Activated CD8-positive, alpha-beta memory T cell treated with anti-CD3 and anti-CD28 coated beads for 48 hours (primary cell): Measurements from ENCODE around the gene CCDC12.

Experiments used
- DNase-seq, 3 experiments: peaks; one replicate each; pipeline ENCODE4 v3.0.0-alpha.2; 2020; ENCODE audit warnings: low read depth in 2 of 3, low spot score in 2 of 3

The CCDC12 gene

DNA sequence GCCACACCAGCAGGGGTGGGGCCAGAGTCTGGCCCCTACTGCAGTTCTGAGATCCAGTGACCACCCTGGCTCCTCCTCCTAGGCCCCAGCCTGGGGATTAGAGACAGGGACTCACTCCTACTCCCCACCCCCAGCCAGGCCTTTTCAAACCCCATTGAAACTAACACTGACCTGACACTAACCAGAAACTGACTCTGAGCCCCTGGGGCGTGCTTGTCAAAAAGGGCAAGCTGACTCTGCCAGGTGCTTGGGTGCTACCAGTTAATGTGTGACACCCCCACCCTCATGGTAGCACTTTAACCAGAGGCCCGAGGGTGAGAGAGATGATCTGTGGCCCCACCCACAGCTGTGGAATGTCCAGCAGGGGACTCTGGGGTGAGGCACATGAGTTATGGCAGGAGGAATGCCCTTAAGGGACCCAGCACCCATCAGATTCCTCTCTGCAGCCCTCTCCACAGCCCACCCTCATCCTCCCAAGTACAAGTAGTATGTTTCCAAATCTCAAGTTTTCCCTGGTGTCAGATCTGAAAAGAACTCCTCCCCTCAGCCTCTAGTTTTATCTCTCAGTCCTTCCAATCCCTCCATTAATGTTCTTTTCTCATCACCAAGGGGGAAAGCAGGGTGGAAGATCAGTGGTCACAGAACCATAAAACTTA is 97.6 kb downstream of the CCDC12 start:
- DNase-seq, result no peak

DNA sequence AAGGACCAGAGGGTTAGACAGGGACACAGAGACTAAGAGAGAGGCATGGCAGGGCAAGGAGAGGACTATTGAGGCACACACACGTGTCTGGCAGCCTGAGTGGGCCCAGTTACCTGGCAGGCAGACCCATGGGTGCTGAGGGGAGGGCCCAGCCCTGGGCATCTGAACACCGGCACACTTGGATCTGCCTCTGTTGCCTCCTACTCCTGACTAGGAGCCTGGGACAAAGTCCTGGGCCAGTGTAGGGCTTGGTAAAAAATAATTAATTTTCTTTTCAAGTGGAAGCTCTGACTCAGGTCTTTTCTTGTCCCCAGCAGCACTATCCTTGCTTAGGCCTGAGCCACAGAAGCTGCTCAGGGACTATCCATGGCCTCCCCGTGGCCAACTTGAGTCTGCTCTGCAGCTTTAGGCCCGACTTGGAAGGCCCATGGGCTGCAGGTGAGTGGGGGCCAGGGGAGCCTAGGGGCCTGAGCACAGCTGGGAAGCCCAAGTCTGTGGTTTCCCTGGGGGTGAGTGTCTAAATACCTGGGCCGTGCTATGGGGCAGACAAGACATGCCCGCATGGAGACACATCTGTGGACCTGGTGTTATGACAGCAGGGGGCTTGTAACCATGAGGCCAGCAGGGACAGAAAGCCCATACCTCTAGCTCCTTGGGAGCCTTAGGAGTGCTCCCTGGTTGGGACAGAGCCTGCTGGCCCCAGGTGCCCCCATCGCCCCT is 99.0 kb downstream of the CCDC12 start, which contains the start of gene PTH1R:
TSS of gene PTH1R (plus strand) at position 316 of the 720 bp plus-strand sequence. CDS start 5,839 bp downstream, outside the sequence.
- no peak for DNase-seq

DNA sequence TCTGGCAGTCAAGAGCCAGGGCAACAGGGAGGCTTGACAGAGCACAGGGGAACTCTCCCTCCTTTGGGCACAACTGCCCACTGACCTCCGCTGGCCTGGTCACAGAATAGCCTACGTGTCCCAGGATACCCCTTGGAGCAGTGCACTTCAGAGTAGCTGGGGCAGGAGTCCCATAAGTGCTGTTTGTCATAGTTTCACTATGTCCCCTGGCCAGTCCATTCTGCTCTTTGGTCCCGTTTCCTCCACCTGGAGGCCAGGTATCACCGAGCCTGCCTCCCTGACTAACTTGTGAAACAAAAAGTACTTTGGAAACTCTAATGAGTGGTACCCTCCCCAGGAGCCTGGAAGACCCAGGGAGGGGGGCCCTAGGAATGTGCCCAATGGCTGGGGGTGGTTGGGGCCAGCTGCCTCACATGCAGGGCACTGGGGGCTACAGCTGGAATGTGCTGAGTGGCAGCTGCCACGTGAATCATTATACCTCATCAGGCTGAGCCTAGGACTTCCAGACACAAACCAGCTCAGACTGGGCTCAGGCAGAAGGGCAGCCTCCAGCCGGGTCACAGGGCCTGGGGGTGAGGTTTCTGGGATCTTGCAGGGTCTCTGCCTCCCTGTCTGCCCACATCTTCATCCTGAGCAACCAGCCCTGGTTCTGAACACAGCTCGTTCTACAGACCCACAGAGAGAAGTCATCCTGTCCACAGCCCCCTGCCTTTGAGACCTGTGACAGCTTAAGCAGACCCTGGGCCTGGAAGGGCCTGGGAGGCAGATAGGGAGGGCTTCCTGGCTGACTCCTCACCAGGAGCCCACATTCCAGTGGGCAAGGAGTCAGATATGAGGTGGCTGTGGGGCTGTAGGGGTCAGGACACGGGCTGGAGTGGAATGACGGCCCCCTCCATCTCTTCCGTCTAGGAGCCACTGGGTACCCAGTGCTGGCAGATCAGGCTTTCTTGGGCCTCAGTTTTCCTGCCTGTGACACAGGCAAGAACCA is 99.9 kb downstream of the CCDC12 start:
- no peak for DNase-seq

DNA sequence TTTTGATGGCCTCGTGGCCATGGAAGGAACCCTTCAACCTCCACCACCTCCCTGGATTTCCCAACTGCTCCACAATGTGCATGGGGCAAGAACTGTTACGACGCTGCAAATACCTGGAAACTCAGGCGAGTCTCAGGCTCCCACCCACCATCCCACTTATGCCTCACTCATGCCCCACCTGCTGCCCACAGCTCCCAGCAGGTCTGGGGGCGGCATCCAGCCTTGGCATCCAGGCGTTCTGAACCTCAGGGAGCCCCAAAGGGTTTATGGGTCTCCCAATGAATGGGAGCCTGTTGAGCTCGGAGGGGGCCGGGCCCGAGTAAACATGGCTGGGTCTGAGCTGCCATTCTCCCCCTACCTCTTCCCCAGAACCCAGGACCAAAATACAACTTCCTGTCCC is 101.0 kb downstream of the CCDC12 start:
- DNase-seq, result no peak

DNA sequence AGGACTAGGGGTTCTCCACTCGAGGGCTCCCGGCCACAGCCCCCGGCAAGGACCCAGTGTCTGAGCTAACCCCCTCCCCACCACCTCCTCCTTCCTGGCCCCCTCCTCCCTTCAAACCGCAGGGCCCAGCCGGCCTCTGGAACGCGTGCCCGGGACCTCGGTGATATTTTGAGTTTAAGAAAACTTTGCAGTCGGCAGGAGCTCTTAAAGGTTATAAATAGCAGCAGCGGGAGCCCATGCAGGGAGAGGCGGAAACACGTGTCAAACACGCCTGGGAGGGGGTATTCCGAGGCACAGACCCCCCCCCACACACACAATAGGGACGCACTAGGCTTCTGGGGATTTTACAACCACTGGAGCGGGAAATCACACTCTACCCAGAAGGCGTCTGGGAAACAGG is 102.1 kb downstream of the CCDC12 start:
- no peak for DNase-seq

DNA sequence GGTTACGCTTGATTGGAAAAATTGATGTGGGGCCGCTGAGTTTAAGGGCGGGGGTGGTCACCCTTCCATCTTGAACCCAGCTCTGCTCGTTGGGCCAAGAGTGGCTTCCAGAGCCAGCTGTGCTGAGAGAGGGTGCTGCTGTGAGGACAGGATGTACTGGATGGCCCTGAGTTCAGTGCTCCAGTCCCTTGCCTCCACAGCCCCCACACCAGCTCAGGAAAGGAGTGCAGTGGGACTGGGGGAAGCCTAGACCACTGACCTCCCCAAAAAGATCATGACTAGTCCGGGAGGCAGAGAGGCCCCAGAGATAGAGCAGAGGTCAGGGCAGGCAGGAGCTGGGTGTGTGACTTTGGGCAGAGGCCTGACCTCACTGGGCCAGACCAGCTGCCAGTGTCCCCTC is 103.0 kb downstream of the CCDC12 start:
- DNase-seq, result no peak
